Neutrophil (primary cell): Measurements from ENCODE around the gene PPP1R2C.

Experiments
- H3K27ac ChIP-seq: fragments of 200-600 bp; sonication (generic); 2 replicates; pipeline ENCODE4 v1.5.1; 2016; ENCODE audit warnings: mild to moderate bottlenecking, moderate library complexity
- H3K27me3 ChIP-seq: fragments of 200-600 bp; sonication (generic); 2 replicates; pipeline ENCODE4 v1.6.0; 2016; ENCODE audit warnings: mild to moderate bottlenecking
- H3K36me3 ChIP-seq: fragments of 200-600 bp; sonication (generic); 2 replicates; pipeline ENCODE4 v1.5.1; 2017
- H3K4me1 ChIP-seq, 2 experiments: fragments of 200-600 bp in 1 of 2; sonication (generic) in 1 of 2; 1 replicate in 1 of 2; 2 replicates in 1 of 2; pipeline versions ENCODE4 v1.5.1 to v1.6.1; 2013 to 2016; ENCODE audit warnings: low read depth in 1 of 2, low read length in 1 of 2, mild to moderate bottlenecking in 1 of 2, moderate library complexity in 1 of 2; ENCODE audit not compliant: control insufficient read depth in 1 of 2, insufficient read depth in 1 of 2
- H3K4me3 ChIP-seq, 2 experiments: fragments of 200-600 bp in 1 of 2; sonication (generic) in 1 of 2; 1 replicate in 1 of 2; 2 replicates in 1 of 2; pipeline ENCODE4 v1.5.1; 2013 to 2016; ENCODE audit warnings: low read depth in 1 of 2, low read length in 1 of 2, mild to moderate bottlenecking in 1 of 2, moderate library complexity in 1 of 2
- H3K9me3 ChIP-seq: fragments of 200-600 bp; sonication (generic); 2 replicates; pipeline ENCODE4 v1.5.1; 2016
- TF ChIP-seq, protein P1 (sequence below): fragments of 200-600 bp; sonication (generic); IDR thresholded peaks from 2 replicates; pipeline ENCODE4 v1.5.1; 2016; ENCODE audit warnings: antibody characterized with exemption

PPP1R2C gene

DNA sequence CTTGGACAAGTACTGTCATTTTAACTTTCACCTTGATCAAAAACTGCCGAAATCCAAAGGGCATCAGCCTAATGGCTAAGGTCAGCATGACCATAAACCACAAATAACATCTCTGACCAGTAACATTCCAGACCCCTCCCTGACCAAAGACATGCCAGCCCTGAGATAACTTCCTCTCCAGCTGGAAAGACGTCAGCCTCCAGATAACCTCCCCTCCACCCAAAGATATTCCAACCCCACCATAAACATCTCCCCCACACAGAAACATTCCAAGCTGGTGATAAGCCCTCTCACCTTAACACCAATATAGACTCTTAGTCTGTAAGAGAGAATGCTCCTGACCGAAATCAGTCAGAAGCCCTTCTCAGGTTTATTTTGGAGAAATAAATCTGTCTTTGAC lies 7.4 kb downstream of the PPP1R2C start:
- TF ChIP-seq, protein P1, sequence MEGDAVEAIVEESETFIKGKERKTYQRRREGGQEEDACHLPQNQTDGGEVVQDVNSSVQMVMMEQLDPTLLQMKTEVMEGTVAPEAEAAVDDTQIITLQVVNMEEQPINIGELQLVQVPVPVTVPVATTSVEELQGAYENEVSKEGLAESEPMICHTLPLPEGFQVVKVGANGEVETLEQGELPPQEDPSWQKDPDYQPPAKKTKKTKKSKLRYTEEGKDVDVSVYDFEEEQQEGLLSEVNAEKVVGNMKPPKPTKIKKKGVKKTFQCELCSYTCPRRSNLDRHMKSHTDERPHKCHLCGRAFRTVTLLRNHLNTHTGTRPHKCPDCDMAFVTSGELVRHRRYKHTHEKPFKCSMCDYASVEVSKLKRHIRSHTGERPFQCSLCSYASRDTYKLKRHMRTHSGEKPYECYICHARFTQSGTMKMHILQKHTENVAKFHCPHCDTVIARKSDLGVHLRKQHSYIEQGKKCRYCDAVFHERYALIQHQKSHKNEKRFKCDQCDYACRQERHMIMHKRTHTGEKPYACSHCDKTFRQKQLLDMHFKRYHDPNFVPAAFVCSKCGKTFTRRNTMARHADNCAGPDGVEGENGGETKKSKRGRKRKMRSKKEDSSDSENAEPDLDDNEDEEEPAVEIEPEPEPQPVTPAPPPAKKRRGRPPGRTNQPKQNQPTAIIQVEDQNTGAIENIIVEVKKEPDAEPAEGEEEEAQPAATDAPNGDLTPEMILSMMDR: no peak
- no peak overlapping the region for H3K4me3 ChIP-seq
- no peaks in the 10 kb centered on the region for H3K27me3 ChIP-seq
- no peak overlapping the region for H3K27ac ChIP-seq
- no peaks in the 10 kb centered on the region for H3K36me3 ChIP-seq
- H3K4me1 ChIP-seq: no peaks in the 10 kb centered on the region
- no peaks in the 10 kb centered on the region for H3K9me3 ChIP-seq

GRCh38 chrX:42759881-42760280 lies 18.1 kb downstream of the PPP1R2C start:
- no peaks in the 10 kb centered on the region for H3K27me3 ChIP-seq
- no peak overlapping the region for H3K4me3 ChIP-seq
- H3K4me1 ChIP-seq: no peaks in the 10 kb centered on the region
- TF ChIP-seq, protein P1: no peak
- no peaks in the 10 kb centered on the region for H3K9me3 ChIP-seq
- no peak overlapping the region for H3K27ac ChIP-seq
- no peaks in the 10 kb centered on the region for H3K36me3 ChIP-seq

DNA sequence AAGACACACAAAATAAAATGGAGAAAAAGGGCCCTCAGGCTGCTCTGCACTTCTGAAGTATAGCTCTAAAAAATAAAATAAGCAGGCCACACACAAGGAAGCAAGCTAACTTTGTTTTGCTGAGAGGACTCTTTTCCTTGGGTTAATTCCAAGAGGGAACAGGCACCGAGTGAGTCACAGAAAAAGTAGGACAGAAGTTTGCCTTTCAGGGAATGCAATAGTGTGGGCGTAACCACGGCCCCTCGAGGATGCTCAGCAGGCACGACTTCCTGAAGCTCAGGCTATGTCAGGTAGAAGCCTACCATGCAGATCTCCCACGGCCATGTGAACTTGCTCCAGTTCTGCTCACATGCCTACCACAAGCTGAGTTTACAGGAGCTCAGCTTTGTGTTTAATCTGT lies 22.1 kb downstream of the PPP1R2C start:
- TF ChIP-seq, protein P1: no peak

DNA sequence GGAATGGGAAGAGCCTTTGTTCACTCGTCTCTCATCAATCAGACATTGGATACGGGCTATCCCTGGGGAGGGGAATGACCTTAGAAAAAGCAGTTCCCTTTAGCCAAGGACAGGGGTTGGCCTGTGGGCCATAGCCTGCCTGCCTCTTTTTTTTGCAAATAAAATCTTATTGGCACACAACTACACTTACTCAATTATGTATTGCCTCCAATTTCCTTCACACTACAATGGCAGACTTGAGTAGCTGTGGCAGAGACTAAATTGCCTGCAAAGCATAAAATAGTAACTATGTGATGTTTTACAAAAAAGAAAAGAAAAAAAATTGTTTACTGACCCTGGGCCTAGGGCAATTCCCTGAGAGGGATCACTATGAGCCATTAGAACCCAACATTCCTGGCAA lies 23.4 kb downstream of the PPP1R2C start:
- TF ChIP-seq, protein P1: no peak
- Histone ChIP-seq H3K9me3 (no peaks in the 10 kb centered on the region), H3K4me3 (no peak overlapping the region), H3K27me3 (no peaks in the 10 kb centered on the region), H3K36me3 (no peaks in the 10 kb centered on the region), H3K4me1 (no peaks in the 10 kb centered on the region), H3K27ac (no peak overlapping the region)

More for the DNA sequence above, 22.1 kb downstream of the PPP1R2C start:
- Histone ChIP-seq H3K36me3 (no peaks in the 10 kb centered on the region), H3K4me1 (no peaks in the 10 kb centered on the region), H3K27me3 (no peaks in the 10 kb centered on the region), H3K27ac (no peak overlapping the region), H3K9me3 (no peaks in the 10 kb centered on the region), H3K4me3 (no peak overlapping the region)

- TF ChIP-seq, protein P1: no peak
- Histone ChIP-seq H3K36me3 (no peaks in the 10 kb centered on the region), H3K9me3 (no peaks in the 10 kb centered on the region), H3K27ac (no peak overlapping the region), H3K4me3 (no peak overlapping the region), H3K4me1 (no peaks in the 10 kb centered on the region), H3K27me3 (no peaks in the 10 kb centered on the region)
Measured at GRCh38 chrX:42754115-42754514, 23.8 kb downstream of the PPP1R2C start.

GRCh38 chrX:42752730-42753129 lies 25.2 kb downstream of the PPP1R2C start:
- no peaks in the 10 kb centered on the region for H3K9me3 ChIP-seq
- H3K4me3 ChIP-seq: no peak overlapping the region
- H3K36me3 ChIP-seq: no peaks in the 10 kb centered on the region
- H3K4me1 ChIP-seq: no peaks in the 10 kb centered on the region
- H3K27ac ChIP-seq: no peak overlapping the region
- TF ChIP-seq, protein P1: no peak
- no peaks in the 10 kb centered on the region for H3K27me3 ChIP-seq
